Subcutaneous adipose tissue (tissue), 4 donors: ENCODE results near the gene MYBBP1A. TPM values are rescaled to one million over a fixed set of nuclear protein-coding genes. Genes with fewer than 3 reads are reported as not detected.

ENCODE experiments used
- CTCF ChIP-seq: fragments of 450-650 bp; IDR thresholded peaks from one replicate; pipeline ENCODE4 v1.5.1; 2016; ENCODE audit warnings: low read depth, mild to moderate bottlenecking, control low read depth, antibody characterized with exemption, moderate library complexity
- total RNA-seq, 4 donors: library from RNA; depleted of rRNA; stranded (reverse); fragments of >200 nt; gene quantifications; one replicate each; pipeline ENCODE4 v1.1.0, GENCODE V29; 2016

MYBBP1A gene
- total RNA-seq, 4 donors from 2014 or later: 16.5 to 34.7 (median 28.7) TPM

- no peak for TF ChIP-seq CTCF
These were observed 39.7 kb downstream of the MYBBP1A start for GRCh38 chr17:4515501-4515900.

GRCh38 chr17:4514779-4515178, 40.4 kb downstream of the MYBBP1A start:
- TF ChIP-seq CTCF: no peak

DNA sequence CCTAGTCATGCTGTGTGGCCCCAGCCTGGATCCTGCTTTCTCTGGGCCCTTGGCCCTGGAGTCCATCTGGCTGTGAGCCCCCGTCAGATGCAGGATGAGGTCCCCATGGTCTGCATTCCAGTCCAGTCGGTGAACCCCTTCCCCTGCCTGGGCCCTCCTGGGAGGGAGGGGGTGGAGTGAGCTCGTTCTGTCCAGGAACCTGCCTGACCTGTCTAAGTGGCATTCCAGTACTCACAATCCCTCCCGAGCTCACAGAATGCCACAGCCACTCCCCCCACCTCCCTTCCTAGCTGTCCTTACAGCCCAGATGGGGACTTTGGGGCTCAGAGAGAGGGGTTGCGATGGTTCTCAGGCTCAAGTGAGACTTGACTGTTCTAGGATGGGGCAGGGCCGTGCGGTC, 41.0 kb downstream of the MYBBP1A start:
- no peak for TF ChIP-seq CTCF

- no peak for TF ChIP-seq CTCF
These were observed 41.8 kb downstream of the MYBBP1A start for GRCh38 chr17:4513113-4514032.

DNA sequence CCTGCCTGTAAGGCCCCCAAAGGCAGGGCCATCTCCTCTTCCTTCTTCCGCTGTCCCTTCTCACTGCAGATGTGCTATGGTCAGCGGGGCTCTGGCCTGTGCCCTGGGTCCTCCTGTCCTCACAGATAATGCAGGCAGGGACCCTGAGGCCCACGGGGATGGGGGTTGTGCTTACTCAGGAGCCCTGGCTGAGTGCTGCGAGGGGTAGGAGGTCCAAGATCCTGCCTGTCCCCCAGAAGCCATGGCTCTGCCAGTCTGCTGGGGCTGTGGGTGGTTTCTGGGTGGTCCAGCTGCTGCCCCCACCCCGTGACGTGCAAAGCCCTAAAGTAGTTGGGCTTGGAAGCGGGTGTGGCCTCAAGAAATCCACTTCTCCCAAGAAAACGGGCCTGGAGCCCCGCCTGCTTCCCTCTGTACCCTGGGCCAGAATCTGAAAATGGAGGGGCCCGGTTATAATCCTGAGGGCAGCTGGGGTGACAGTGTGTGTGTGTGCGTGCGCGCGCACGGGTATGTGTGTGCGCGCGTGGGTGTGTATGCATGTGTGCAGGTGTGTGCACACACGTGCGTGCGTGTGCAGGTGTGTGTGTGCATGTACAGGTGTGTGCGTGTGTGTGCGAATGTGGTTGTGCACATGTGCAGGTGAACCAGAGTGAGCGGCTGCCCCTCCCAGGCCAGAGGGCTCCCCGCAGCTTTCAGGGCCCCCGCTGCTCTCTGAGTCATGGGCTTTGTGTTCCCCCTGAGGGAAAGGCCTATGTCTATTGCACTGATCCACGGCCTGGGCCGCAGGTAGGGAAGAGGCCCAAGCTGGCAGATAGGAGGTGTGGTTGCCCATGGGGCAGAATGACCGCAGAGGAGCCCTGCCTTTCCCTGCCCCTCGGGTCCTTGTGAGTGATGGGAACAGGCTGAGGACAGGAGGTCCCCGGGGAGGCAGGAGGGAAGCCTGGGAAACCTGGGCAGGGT, 42.8 kb downstream of the MYBBP1A start:
- no peak for TF ChIP-seq CTCF

DNA sequence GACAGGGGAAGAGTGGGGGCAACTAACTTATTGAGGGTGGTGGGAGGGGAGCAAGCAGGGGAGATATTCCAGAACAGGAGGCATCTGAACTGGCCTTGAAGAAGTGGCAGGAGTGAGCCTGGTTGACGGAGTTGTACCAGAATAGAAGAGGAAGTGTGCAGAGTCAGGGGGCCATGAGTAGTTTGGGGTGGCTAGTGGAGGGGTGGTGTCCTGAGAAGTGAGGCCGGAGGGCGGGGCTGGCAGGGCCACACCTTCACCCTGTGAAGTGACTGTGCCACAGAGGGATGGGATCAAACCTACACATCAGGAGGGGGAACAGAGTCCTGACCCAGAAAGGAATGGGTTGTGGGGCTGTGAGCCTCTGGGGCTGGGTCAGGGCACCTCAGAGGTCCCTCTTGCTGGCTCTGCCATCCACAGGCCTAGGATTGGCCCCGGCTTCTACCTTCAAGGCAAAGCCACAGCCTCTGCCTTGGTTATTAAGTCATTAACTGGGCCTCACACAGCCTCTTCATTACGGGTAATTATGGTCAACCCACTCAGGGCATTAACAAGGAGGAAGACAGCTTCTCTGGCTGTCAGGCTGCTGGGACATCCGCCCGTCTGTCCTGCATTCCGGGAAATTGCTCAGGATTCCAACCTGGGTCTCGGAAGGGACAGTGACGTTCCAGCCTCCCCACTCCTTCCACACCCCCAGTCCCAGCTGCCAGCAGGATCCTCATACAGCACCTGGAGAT, 43.8 kb downstream of the MYBBP1A start:
- TF ChIP-seq CTCF: no peak
